EH (cell line): ENCODE measurements around the gene CATSPERB.
A peak's percentile ranks its signal among the peaks of the same experiment; 100 is the strongest.
"Not testable (repeated sequence)": the region's sequence is repeated elsewhere in the genome, so short reads cannot be mapped to it uniquely, and the experiment has no call there.

Experiments
- DNase-seq: peaks from one replicate; pipeline ENCODE4 v3.0.0-alpha.2; 2015; ENCODE audit warnings: low read depth

Gene CATSPERB

DNA sequence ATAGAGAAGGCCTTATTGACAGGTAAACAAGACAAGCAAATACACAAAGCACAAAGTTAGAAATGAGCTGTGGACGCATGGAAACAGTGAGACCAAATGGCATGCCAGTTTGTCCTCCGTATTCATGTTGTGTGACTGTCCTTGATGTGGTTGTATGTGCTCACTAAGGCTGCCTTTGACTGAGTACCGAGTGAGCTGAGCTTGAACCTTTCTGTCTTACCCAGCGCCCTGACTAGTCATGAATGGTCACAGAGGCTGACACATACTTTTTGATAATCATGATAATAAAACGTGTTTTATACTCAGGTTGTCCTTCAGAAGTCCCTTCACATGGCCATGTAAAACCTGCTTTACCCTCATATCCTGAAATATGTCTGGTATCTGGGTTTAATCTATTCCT lies 553 bp upstream of the CATSPERB start:
- no peak for DNase-seq

DNA sequence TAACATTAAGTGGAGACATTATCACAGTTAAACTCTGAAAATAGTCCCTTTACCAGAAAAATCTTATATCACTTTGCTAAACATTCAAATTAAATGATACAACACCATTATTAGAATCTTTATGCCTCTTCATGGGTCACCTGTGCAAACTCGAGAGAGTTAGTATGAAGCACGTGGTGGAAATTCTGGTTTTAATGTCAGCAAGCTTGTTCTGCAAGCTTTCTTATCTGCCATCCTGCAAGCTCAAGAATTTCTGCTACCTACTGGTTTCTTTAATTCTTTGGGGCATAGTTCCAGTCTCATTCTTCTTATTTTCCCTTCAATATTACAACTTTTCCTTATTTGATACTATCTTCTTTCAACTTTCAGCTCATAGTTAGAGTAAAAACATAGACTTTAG lies 868 bp downstream of the CATSPERB start:
- no peak for DNase-seq

DNA sequence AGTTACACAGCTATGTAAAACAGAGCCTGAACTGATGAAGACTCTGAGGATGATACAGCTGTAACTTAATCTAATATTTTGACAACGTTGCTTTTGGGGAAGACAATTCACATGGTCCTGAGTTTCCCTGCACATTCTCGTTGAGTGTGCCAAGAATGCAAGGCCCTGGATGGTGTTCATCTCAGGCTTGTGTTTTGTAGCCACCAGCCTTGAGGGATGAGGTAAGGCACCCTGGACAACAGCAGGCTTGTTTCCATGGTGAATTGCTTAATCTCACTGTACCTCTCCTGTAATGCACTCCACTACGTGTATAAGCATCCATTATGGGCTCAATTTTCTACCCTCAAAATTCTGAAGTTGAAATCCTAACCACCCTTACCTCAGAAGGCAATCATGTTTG lies 2.1 kb downstream of the CATSPERB start:
- no peak for DNase-seq

DNA sequence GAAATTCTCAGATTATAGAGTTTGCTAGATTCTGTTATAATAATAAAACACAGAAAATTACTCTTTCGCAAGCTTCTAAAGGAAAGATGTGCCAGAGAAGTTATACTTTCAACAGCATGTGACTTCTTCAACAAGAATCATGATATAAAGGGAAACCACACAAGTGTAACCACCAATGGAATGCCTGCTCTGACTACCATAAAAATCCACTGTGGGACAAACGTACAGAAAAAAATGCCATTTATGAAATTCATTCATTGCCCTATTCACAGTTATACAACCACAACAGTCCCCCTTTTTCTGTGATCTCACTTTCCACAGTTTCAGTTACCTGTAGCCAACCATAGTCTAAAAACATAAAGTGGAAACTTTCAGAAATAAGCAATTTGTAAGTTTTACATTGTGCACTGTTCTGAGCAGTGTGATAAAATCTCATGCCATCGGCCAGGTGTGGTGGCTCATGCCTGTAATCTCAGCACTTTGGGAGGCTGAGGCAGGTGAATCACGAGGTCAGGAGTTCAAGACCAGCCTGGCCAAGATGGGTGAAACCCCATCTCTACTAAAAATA lies 3.2 kb downstream of the CATSPERB start:
- peak; percentile 6 for DNase-seq

DNA sequence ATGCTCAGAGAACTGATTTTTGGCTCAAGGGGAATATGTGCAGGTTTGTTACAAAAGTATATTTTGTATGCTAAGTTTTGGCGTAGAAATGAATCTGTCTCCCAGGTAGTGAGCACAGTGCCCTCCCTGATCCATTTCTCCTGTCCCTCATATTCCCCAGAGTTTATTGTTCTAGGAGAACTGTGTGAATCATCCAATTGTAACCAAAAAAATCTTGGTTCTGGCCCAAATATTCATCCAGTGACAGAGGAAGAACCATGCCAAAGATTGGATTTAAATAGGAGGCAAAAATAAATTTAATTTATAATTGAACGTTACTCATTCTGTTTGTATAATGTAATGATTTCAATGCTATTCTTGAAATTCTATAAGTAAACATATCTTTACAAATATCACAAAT lies 4.8 kb downstream of the CATSPERB start:
- peak; percentile 19 for DNase-seq

DNA sequence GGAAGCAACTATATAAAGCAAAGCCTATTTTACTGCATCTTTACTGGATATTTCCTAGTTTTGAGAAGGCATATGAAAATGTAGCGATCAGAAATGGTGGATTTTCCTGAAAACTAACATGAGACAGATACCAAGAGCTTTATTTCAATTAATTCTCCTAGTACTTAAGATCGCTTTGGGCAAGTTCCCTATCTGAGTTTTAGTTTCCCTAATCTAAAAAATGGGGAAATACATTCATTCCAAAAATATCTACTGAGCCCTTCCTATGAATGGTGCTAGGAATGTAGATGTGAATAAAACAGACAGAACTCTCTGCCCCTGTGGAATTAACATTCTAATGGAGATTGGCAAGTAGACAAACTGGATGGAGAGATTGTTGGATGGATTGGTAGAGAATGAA lies 8.4 kb downstream of the CATSPERB start:
- no peak for DNase-seq

DNA sequence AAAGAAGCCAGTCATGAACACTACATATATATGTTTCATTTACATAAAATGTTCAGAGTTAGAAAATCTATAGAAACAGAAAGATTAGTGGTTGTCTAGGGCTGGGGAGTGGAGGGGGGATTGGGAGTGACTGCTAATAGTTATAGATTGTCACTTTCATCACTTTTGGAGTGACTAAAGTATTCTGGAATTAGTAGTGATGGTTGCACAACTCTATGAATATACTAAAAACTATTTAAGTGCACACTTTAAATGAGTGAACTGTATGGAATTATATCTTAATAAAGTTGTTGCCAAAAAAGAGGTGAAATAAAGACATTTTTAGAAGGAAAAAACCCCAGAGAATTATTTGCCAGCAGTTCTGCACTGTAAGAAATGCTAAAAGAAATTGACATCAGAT lies 9.5 kb downstream of the CATSPERB start:
- no peak for DNase-seq

DNA sequence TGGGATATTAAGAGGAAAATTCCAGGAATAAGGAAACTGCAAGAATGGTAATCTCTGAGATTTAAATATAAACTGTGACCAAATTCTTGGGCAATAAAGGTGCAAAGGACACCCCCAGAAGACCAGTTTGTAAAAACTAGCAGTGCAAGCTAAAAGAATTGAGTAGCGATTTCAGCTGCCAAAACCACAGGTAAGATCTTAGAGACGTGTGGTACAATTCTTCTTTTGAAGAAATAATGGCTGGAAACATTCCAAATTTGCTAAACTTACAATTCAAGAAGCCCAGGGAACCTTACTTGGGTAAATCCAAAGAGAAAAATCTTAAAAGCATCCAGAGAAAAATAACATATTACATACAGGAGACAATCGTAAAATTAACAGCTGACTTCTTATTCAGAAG lies 12.0 kb downstream of the CATSPERB start:
- no peak for DNase-seq

DNA sequence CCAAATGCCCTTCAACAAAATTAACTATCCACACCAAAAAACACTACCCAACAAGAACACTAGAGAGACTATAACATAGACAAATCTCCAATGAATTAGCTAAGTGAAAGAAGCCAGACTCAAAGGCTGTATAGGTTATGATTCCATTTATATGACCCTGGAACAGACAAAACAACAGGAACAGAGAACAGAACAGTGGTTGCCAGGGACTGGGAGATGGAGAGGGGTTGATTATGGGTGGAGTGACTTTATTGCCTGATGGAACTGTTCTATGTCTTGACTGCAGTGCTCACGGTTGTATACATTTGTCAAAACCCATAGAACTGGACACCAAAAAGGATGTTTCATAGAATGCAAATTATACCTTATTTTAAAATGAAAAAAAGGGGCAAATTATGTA lies 14.9 kb downstream of the CATSPERB start:
- DNase-seq: no peak

DNA sequence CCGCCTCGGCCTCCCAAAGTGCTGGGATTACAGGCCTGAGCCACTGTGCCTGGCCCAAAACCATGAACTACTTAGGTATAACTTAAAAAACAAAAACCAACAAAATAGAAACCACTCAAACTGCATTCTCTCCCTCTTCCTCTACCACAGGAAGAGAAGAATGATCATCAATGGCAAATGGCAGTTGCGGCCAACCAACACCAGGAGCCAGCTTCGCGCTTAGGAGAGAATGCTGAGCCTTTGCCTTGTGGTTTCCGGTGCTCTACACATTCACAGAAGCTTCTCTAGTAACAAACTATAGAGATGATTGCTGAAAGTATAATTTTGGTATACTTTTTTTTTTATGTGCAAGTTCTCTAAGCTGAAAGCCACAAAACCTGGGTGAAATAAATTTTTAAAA lies 17.1 kb downstream of the CATSPERB start:
- no peak for DNase-seq

DNA sequence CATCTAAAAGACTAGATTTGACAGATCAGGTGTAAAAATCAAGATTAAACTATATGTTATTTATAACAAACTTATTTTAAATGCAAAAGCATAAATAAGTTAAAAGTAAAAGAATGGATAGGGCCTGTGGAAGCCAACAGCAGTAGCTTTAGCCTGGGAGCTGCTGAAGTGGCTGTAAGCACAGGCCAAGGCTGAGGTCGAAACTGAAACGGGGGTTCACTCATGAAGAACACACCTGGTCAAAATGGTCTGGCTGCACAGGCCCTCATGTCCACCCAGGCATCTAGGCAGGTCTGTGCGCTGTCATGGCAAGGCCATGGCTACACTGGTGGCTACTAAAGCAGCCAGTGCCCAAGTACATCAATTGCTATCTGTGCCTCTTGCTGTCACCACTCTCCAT lies 23.1 kb downstream of the CATSPERB start:
- DNase-seq: no peak

DNA sequence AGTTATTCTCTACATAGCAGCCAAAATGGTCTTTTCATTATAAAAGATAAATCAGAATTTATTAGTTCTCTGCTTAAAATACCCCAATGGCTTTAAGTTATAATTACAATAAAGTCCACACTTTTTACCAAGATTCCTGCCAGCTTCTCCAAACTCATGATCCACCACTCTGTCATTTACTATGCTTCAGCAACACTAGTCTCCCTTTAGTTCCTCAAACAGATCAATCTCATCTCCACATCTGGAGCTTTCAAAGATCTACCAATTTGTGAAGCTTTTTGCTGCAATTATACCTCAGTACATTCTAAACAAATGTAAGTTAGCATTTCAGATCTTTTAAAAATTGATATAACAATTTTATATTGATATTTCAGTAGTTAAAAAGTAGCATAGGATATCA lies 24.9 kb downstream of the CATSPERB start:
- DNase-seq: no peak

DNA sequence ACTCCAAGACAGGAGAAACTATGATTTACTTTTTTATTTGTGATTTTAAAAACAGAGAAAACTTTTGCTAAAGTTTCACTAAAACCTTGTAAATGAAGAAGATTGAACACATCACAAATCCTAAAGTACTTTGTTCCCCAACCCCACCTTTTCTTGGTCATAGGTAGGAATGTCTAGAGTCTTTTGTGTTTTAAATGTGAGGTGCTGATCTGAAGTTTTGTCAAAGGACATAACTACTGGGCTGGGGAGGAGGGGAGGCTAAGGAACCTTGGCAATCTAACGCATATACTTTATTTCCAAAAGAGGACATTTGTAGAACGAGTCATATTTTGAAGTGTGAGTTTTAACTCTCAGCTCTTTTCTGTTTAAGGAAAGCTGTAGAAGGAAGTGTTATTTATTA lies 37.2 kb downstream of the CATSPERB start:
- DNase-seq: no peak

DNA sequence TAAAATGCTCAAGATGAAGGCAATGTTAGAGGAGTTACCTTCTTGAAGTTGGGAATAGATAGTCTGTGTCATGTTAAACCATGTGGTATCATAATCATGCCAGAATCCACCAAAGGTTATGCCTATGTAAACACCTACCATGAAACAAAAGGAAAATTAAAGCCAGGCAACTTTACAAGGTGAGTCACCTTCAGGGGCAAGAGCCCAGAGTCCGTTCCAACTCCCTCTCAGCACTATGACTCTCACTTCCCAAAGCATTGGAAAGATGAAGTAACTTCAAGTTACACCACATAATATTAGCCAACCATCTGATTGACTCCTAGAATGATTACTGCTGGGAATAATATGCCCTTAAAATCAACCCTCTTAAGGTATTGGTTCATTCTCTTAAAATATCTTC lies 38.5 kb downstream of the CATSPERB start:
- DNase-seq: no peak

DNA sequence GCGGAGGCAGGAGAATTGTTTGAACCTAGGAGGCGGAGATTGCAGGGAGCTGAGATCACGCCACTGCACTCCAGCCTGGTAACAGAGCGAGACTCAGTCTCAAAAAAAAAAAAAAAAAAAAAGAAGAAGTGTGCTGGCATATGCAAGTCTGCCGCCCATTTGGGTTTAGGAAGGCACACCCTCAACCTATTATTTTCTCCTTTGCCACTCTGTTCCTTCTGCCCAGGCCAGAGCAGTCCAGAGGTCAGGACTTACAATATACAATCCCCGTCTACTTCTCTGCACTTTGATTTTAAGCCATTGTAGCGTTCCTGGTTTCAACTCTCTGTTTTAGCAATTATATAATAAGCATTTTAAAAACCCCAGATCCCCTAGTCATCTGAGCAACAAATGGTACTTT lies 39.8 kb downstream of the CATSPERB start:
- DNase-seq: no peak

DNA sequence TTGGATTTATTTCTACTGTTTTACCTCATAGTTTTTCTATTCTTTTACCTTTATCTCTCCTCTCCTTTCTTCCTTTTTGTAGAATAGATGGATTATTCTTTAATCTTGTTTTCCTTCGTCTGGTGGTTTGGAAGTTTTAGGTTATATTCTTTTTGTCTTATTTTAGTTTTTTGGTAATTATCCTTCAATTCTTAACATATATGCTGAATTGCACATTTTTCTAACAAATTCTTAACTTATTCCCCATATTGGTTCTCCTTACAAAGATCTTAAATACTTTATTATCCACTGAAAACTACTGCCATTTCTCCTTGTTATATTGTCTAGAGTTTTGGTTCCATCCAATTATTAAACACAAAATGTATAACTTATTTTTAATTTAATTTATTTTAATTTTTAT lies 42.3 kb downstream of the CATSPERB start:
- no peak for DNase-seq

DNA sequence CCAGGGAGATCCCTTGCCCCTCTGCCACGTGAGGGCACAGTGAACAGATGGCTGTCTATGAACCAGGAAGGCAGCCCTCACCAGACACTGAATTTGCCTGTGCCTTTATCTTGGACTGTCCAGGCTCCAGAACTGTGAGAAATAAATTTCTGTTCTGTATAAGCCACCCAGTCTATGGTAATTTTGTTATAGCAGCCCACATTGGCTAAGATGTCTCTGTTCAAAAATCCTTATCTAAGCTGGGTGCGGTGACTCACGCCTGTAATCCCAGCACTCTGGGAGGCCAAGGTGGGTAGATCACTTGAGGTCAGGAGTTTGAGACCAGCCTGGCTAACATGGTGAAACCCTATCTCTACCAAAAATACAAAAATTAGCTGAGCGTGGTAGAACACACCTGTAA lies 44.5 kb downstream of the CATSPERB start:
- DNase-seq: not testable (repeated sequence)

DNA sequence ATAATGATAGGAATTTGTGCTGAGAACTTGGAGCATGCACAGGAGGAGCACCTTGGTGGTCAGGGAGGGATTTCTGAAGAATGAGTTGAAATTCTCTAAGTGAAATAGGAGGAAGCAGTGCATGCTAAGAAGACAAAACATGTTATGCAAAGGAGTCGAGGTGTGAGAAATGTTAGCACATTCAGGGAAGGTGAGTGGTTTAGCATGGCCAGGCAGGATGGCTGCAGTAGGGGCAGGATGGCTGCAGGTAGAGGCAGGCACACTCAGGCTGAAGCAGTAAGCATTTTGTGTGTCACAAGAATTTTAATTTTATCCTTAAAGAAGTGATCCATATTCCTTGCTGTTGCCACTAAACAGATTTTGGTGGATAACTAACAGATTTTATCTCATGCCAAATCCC lies 46.3 kb downstream of the CATSPERB start:
- DNase-seq: no peak

DNA sequence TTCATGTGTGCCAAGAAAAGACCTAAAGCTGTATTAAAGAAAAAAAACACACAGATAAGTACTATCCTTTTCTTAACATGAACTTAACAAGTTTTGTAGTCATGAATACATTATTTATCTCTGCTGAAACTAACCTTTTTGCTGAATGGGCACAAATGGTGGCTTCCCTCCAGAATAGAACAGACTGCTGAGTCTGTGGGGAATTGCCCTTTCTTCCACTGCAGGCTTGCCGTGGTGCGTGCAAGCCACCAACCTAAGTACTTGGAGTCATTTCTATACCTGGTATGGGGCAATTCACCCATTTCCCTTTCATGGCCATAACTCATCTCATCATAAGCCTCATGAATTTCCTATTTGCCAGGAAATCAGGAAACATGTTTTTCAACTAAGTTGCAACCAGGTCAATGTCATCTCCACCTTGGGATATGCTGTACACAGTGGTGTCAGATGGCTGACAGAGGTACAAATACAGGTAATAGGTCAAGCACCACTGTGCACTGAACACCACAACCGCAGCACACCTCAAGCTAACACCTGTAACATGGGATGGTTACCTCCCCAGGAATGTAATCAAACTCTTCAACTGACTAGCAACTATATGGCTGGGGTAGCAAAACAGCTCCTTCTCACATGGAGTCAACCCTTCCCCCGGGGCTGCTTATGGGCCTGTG lies 49.9 kb downstream of the CATSPERB start:
- DNase-seq: no peak

DNA sequence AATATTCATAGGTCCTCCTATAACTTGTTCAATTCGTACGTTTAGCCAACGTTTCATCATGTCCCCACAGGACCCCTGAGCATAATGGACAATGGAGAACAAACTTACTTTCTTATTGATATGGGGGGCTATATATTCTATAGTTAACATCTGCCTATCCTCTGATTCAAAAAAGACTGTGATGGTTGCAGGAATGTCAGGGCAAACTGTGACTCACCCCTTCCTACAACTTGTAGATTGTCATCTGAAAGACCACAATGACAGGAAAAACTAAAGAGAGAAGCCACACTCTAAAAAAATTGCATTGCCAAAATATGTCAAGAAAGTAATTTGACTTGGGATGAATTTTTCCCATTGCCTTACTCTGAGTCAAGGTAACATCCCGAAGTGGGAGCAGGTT lies 50.8 kb downstream of the CATSPERB start:
- DNase-seq: no peak

DNA sequence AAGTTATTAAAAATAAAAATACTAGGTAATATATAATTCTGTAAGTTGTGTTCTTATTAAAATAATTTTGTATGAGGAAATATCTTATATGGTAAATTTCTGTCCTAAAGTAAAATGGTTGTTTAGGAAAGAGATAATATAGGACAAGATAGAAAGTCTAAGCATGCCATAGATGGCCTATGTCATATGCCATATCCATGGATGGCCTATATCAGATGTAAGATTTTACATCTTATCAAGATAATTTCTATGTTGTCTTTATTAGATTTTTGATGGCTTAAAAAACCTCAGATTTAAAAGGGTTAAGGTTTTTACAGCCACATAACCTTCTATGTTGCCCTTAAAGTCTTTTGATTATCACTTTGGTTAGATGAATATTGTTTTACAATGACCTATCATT lies 52.6 kb downstream of the CATSPERB start:
- DNase-seq: no peak

DNA sequence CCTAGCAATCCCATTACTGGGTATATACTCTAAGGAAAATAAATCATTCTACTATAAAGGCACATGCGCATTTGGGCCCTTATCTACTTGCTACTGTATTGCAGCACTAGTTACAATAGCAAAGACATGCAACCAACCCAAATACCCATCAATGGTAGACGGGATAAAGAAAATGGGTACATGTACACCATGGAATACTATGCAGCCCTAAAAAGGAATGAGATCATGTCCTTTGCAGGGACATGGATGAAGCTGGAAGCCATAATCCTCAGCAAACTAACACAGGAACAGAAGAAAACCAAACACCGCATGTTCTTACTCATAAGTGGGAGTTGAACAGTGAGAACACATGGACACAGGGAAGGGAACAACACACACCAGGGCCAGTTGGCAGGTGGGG lies 54.2 kb downstream of the CATSPERB start:
- DNase-seq: not testable (repeated sequence)

DNA sequence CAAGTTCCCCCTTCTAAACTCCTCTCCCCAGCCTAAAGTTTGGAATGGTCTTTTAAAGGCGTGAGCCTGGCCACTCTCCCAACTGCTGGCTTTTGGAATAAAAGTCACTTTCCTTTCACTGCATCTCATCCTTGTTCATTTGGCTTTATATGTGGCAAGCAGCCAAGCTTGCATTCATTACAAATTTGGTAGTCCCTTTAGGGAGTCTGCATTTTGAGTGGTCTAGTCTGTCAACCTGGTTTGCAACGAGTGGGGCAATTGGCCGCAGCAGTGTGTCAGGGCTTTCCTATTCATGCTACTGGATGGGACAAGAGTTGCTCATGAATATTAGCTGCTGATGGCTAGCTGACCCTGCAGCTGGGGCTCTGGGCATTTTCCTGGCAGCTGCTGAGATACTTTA lies 57.0 kb downstream of the CATSPERB start:
- no peak for DNase-seq

DNA sequence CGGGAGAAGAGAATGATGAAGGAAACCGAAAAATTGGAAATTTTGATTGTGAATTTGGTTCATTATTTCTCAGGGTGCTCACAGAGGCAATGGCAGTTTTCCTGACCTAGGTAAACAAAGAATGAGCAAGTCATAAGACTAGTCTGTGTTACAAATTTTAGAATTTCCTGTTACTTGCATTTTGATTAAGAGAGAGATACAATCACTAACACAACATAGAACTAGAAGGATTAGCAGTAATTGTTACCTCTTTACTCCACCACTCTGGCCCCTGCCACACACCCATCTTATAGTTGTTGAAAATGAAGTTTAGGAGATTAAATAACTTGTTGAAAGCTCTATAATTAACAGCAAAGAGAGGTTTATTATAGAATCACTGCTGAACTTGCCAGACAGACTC lies 62.0 kb downstream of the CATSPERB start:
- DNase-seq: no peak
